Stimulated activated CD8-positive, alpha-beta memory T cell treated with anti-CD3 and anti-CD28 coated beads, Interleukin-15, amount 100 ng/mL, for 1 hour (primary cell): ENCODE results near the gene SECISBP2L.

ENCODE experiments used
- DNase-seq: peaks from one replicate; pipeline ENCODE4 v3.0.0-alpha.2; 2020; ENCODE audit warnings: low read depth

SECISBP2L gene

GRCh38 chr15:49060710-49061495 is 14.7 kb upstream of the SECISBP2L start:
- no peak for DNase-seq

DNA sequence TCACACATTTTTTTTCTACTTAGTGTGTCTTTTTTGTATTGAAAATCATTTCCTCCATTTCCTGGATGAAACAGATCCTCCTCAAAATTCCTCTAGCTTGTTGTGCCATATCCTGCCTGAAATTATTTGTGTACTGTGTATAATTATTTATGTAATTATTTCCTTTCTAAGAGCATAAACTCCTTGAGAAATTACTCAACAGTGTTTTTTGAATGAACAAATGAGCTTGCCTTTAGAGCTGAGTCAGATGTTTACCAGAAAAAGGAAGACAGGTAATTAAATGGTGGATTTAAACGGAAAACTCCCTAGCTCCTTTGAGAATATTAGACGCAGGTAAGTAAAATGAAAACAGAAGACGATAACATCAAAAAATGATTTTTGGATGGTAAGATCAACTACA is 13.2 kb upstream of the SECISBP2L start:
- no peak for DNase-seq

DNA sequence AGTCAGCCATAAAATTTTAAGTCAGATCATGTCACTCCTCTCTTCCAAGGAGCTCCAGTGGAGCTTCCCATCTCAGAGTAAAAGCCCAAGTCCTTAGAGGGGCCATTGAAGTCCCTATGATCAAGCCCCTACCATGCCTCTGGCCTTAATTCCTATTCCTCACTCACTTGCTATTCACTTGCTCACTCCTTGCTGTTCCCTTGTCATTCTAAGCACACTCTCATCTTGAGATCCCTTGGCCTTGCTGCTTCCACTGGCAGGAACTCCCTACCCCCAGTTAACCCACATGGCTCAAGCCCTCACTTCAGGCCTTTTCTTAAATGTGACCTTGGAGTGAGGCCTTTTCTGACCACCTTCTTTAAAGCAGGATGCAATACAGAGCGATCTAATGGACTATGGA is 12.3 kb upstream of the SECISBP2L start:
- DNase-seq = no peak

- DNase-seq = no peak
These were observed 9.4 kb upstream of the SECISBP2L start for GRCh38 chr15:49055630-49056029.

DNA sequence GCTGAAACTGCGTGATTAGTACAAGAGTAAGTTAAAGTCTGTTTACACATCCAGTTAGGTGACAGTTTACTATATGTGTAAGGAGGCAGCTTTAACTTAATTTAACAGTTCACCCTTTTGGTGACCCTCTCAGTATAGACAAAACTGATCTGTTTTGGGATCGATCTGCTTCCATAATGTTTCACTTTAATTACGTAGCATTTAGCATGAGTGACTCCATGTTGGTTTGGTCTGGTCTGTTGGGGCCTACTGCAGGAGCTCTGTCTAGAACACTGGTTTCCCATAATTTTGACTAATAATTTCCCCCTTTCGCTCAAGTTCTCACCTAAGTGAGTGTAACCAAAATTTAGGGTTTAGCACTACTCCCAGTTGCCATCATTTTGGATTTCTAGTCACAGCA is 6.4 kb upstream of the SECISBP2L start:
- no peak for DNase-seq

GRCh38 chr15:49047456-49047855 is 1.2 kb upstream of the SECISBP2L start:
- no peak for DNase-seq

DNA sequence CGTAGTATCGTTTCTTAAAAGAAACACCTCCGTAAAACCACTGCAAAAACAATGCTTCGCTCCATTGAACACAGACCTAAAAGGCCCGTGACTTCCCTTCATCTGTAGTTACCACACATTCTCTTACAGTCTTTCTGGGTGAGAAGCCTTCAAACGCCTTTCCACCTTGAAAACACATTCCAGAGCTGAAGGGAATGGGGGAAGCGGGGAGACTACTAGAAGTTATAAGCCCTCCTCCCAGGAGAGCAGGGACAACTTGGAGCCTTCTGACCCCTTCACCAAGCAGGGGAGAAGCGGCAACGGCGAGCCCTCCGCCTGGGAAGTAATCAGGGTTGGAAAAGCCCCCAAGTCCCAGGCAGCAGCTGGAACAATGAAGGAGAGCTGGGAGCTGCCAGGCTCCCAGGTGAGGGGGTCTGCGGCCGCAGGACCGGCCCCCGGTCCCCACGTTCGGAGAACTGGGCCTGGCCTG is 461 bp downstream of the SECISBP2L start:
- no peak for DNase-seq

GRCh38 chr15:49044766-49045606 is 1.3 kb downstream of the SECISBP2L start:
- DNase-seq = no peak

- no peak for DNase-seq
These were observed 2.2 kb downstream of the SECISBP2L start for GRCh38 chr15:49044002-49044401.

- no peak for DNase-seq
These were observed 4.1 kb downstream of the SECISBP2L start for GRCh38 chr15:49042165-49042564.

DNA sequence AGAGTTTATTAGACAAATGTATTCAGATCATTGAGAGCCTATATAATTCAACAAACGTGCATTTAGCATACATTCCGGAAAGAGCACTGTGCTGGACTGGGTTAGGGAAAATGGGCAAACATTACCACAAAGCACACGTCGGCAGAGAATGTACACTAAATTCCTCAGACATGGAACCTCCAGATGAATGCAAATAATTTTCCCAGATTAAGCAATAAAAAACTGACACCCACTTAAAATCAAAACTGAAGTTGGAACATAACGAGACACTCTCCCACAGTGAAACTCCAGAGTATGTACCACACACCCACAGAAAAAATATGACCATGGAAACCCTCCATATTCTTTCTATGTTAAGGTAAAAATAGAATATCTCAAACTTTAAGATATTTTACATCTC is 4.8 kb downstream of the SECISBP2L start:
- DNase-seq = no peak

DNA sequence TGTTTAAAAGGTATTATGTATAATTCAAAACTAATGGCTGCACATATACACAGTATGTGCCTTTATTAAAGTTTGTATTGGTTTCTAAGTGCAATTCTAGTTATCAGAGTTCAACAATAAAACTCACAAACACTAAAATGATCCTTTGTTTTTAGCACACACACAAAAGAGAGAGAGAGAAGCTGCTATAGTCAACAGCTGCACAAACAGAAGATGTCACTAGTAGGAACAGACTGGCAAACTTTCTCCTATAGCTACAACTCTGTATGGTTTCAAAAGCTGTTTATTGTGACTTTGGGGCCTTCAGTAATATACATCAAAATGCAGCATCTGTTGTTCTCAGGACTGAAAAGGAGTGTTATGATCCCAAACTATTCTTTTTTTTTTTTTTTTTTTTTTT is 6.1 kb downstream of the SECISBP2L start:
- DNase-seq = no peak

GRCh38 chr15:49038382-49038781 is 7.9 kb downstream of the SECISBP2L start:
- DNase-seq = no peak

- DNase-seq = no peak
These were observed 8.7 kb downstream of the SECISBP2L start for GRCh38 chr15:49037546-49037940.

GRCh38 chr15:49036650-49037545 is 9.3 kb downstream of the SECISBP2L start:
- DNase-seq = no peak

DNA sequence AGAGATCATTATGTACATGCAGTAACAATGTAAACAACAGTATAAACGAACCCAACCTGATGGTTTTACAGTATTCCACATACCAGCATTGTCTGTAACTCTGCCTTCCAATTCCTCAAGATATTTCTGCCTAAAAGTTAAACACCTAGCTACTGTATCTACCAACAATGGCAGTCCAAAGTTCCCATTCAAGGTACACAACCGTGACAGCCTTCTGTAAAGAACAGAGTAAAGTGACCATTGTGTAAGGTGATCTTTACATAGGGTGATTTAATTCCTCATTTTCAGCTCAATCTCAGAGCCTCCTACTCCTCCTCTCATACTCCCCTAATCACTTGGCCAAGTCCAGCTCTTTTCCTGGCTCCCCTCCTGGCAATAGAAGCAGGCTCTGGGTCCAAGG is 10.4 kb downstream of the SECISBP2L start:
- no peak for DNase-seq

- no peak for DNase-seq
These were observed 13.6 kb downstream of the SECISBP2L start for GRCh38 chr15:49032601-49033145.

DNA sequence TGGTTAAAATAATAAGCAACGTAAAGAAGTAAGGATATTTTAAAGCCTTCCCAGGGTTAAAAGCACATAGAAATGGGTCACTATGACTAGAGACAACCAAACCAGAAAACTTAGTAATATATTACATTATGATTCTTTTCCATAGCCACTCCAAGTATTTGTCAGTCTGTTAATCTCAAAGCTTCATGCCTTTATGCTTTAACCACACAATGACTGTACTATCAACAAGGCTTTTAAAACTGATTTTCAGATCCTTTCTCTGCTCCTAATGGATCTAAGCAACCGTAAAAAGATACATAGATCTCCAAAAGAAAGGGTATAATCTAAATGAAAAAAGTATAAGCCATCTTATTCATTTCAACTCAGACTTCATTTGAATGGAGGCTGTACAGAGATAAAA is 14.4 kb downstream of the SECISBP2L start:
- no peak for DNase-seq

- no peak for DNase-seq
These were observed 19.5 kb downstream of the SECISBP2L start for GRCh38 chr15:49026700-49027099.

DNA sequence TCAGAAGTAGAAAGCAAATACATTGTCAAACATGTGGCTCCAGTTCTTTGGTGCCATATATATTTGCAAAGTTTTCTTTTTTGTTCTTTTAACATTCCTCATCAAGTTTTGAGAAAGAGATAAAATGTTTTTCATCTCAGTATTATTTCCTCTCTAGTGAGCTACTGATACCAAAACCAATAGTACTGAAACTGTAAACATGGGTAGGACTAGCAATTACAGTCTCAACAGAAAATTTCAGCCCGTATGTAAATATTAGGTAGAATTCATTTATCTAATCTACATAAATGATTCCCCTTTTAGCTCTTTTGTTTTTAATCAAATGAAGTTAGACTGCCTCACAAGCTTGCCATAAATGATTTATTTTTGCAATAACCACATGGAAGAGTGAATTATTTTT is 21.4 kb downstream of the SECISBP2L start:
- DNase-seq = no peak

- no peak for DNase-seq
These were observed 22.9 kb downstream of the SECISBP2L start for GRCh38 chr15:49023354-49023753.

- DNase-seq = no peak
These were observed 30.4 kb downstream of the SECISBP2L start for GRCh38 chr15:49015896-49016295.
